HL-60 (cell line): ENCODE data around the gene RGS7.

Experiments used
- DNase-seq, 2 experiments: peaks; one replicate each; pipeline ENCODE4 v3.0.0-alpha.2; 2010 to 2020; ENCODE audit warnings: low read depth in 1 of 2, low spot score in 1 of 2
- H3K27ac ChIP-seq: fragments of 250-450 bp; sonication (Bioruptor Pico); replicated peaks from 2 replicates; pipeline ENCODE4 v1.5.1; 2020; ENCODE audit warnings: mild to moderate bottlenecking, moderate library complexity
- H3K27me3 ChIP-seq: fragments of 250-450 bp; sonication (Bioruptor Pico); 2 replicates; pipeline ENCODE4 v1.5.1; 2021; ENCODE audit warnings: mild to moderate bottlenecking, moderate library complexity; ENCODE audit not compliant: insufficient read depth, poor library complexity, severe bottlenecking
- H3K4me3 ChIP-seq: replicated peaks from 2 replicates; pipeline ENCODE4 v1.5.1; 2011; ENCODE audit warnings: mild to moderate bottlenecking, control low read depth, low read length; ENCODE audit not compliant: insufficient read depth
- CTCF ChIP-seq: IDR thresholded peaks from one replicate; pipeline ENCODE4 v1.5.1; 2011; ENCODE audit warnings: low read length, control low read depth, inconsistent platforms; ENCODE audit not compliant: insufficient read depth
- GABPA ChIP-seq: IDR thresholded peaks from 2 replicates; pipeline ENCODE4 v1.6.1; 2012; ENCODE audit warnings: low read depth
- POLR2AphosphoS5 ChIP-seq: IDR thresholded peaks from 2 replicates; pipeline ENCODE4 v1.6.1; 2012; ENCODE audit warnings: low read depth
- SPI1 ChIP-seq: IDR thresholded peaks from 2 replicates; pipeline ENCODE4 v1.6.1; 2012; ENCODE audit warnings: low read depth, mild to moderate bottlenecking, borderline replicate concordance
- TF ChIP-seq, protein P1 (sequence below): IDR thresholded peaks from 2 replicates; pipeline ENCODE4 v1.6.1; 2012; ENCODE audit warnings: low read depth; ENCODE audit not compliant: insufficient replicate concordance

Gene RGS7

DNA sequence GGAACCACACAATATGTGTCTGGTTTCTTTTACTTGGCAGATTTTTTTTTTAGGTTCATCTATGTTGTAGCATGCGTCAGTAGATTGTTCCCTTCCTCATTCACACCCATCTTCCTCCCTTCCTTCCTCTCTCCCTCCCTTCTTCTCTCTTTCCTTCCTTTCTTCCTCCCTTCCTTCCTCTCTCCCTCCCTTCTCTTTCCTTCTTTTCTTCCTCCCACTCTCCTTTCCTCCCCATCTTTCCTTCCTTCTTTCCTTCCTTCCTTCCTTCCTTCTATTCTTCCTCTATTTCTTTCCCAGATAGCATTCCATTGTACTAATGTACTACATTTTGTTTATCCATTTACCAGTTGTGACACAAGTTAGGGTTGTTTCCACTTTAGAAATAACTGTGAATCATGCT is 218.0 kb downstream of the RGS7 start:
- TF ChIP-seq CTCF (no peak), GABPA (no peak), SPI1 (no peak), POLR2AphosphoS5 (no peak)
- TF ChIP-seq, protein P1, sequence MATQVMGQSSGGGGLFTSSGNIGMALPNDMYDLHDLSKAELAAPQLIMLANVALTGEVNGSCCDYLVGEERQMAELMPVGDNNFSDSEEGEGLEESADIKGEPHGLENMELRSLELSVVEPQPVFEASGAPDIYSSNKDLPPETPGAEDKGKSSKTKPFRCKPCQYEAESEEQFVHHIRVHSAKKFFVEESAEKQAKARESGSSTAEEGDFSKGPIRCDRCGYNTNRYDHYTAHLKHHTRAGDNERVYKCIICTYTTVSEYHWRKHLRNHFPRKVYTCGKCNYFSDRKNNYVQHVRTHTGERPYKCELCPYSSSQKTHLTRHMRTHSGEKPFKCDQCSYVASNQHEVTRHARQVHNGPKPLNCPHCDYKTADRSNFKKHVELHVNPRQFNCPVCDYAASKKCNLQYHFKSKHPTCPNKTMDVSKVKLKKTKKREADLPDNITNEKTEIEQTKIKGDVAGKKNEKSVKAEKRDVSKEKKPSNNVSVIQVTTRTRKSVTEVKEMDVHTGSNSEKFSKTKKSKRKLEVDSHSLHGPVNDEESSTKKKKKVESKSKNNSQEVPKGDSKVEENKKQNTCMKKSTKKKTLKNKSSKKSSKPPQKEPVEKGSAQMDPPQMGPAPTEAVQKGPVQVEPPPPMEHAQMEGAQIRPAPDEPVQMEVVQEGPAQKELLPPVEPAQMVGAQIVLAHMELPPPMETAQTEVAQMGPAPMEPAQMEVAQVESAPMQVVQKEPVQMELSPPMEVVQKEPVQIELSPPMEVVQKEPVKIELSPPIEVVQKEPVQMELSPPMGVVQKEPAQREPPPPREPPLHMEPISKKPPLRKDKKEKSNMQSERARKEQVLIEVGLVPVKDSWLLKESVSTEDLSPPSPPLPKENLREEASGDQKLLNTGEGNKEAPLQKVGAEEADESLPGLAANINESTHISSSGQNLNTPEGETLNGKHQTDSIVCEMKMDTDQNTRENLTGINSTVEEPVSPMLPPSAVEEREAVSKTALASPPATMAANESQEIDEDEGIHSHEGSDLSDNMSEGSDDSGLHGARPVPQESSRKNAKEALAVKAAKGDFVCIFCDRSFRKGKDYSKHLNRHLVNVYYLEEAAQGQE = no peak
- H3K27me3 ChIP-seq = no peaks in the 10 kb centered on the region
- no peak for DNase-seq
- no peak overlapping the region for H3K4me3 ChIP-seq
- no peak overlapping the region for H3K27ac ChIP-seq

- no peak for DNase-seq
- TF ChIP-seq POLR2AphosphoS5 (no peak), CTCF (no peak), SPI1 (no peak), GABPA (no peak)
- TF ChIP-seq, protein P1 = no peak
- no peaks in the 10 kb centered on the region for H3K27me3 ChIP-seq
- no peak overlapping the region for H3K4me3 ChIP-seq
- no peak overlapping the region for H3K27ac ChIP-seq
These were observed 218.8 kb downstream of the RGS7 start for GRCh38 chr1:241138248-241138647.

- Histone ChIP-seq H3K27ac (no peak overlapping the region), H3K27me3 (no peaks in the 10 kb centered on the region)
- TF ChIP-seq POLR2AphosphoS5 (no peak), GABPA (no peak), SPI1 (no peak)
These were observed 220.6 kb downstream of the RGS7 start for GRCh38 chr1:241136389-241136788.

GRCh38 chr1:241131636-241132194 is 225.3 kb downstream of the RGS7 start:
- no peak overlapping the region for H3K27ac ChIP-seq
- DNase-seq = no peak
- no peak overlapping the region for H3K4me3 ChIP-seq
- no peak for TF ChIP-seq GABPA
- TF ChIP-seq, protein P1 = no peak
- TF ChIP-seq CTCF = no peak
- no peak for TF ChIP-seq POLR2AphosphoS5
- no peak for TF ChIP-seq SPI1
- H3K27me3 ChIP-seq = no peaks in the 10 kb centered on the region

More at GRCh38 chr1:241136389-241136788, 220.6 kb downstream of the RGS7 start:
- no peak overlapping the region for H3K4me3 ChIP-seq
- no peak for DNase-seq
